Measurements from ENCODE around the gene IPO7. TPM values are rescaled to one million over a fixed set of nuclear protein-coding genes. Genes with fewer than 3 reads are reported as not detected.
A peak's percentile ranks its signal among the peaks of the same experiment; 100 is the strongest.

The IPO7 gene
- total RNA-seq, 4 donors from 2014 or later = 32.4 to 79.9 (median 54.3) TPM

- Histone ChIP-seq H3K27me3 (no peaks in the 10 kb centered on the region), H3K27ac (no peak overlapping the region), H3K4me3 (no peak overlapping the region), H3K36me3 (no peaks in the 10 kb centered on the region), H3K4me1 (no peaks in the 10 kb centered on the region), H3K9me3 (no peaks in the 10 kb centered on the region)
- no peak for DNase-seq
- TF ChIP-seq CTCF (IDR thresholded peaks at IDR 0.05) = no peak
These were observed 7.4 kb upstream of the IPO7 start for GRCh38 chr11:9377036-9377435.

- Histone ChIP-seq H3K36me3 (no peaks in the 10 kb centered on the region), H3K27me3 (no peaks in the 10 kb centered on the region), H3K4me3 (no peak overlapping the region), H3K27ac (no peak overlapping the region), H3K4me1 (peaks cover 0 to 2% (median 0%) of the 10 kb centered on the region in 4 donors), H3K9me3 (no peaks in the 10 kb centered on the region)
- DNase-seq = no peak
- TF ChIP-seq POLR2A (IDR thresholded peaks at IDR 0.05) = no peak
- TF ChIP-seq CTCF (IDR thresholded peaks at IDR 0.05) = no peak
These were observed 5.4 kb upstream of the IPO7 start for GRCh38 chr11:9379041-9379440.

- Histone ChIP-seq H3K27ac (peak overlapping the region in 1 of 4 donors; percentile 40), H3K4me3 (no peak overlapping the region), H3K36me3 (no peaks in the 10 kb centered on the region), H3K9me3 (no peaks in the 10 kb centered on the region), H3K27me3 (no peaks in the 10 kb centered on the region), H3K4me1 (peaks cover 0 to 9% (median under 1%) of the 10 kb centered on the region in 4 donors)
- TF ChIP-seq POLR2A (IDR thresholded peaks at IDR 0.05) (no peak), CTCF (IDR thresholded peaks at IDR 0.05) (no peak)
- DNase-seq = no peak
These were observed 3.7 kb upstream of the IPO7 start for GRCh38 chr11:9380773-9381172.

- Histone ChIP-seq H3K27ac (peak overlapping the region; percentile 87 to 95 (median 92)), H3K9me3 (no peaks in the 10 kb centered on the region), H3K4me1 (peaks cover 0 to 26% (median 3%) of the 10 kb centered on the region in 4 donors), H3K4me3 (peak overlapping the region; percentile 76 to 93 (median 82)), H3K36me3 (no peaks in the 10 kb centered on the region), H3K27me3 (no peaks in the 10 kb centered on the region)
- peak in 2 of 3 donors; percentile 22 to 71 for DNase-seq
- no peak for TF ChIP-seq POLR2A (IDR thresholded peaks at IDR 0.05)
- no peak for TF ChIP-seq CTCF (IDR thresholded peaks at IDR 0.05)
These were observed 961 bp downstream of the IPO7 start for GRCh38 chr11:9385327-9385899.

GRCh38 chr11:9386086-9386485 is 1.6 kb downstream of the IPO7 start:
- no peak for TF ChIP-seq CTCF (IDR thresholded peaks at IDR 0.05)
- no peak for TF ChIP-seq POLR2A (IDR thresholded peaks at IDR 0.05)
- Histone ChIP-seq H3K36me3 (no peaks in the 10 kb centered on the region), H3K9me3 (no peaks in the 10 kb centered on the region), H3K27ac (peak overlapping the region in 2 of 4 donors; percentile 87 to 93), H3K4me3 (peak overlapping the region in 1 of 4 donors; percentile 77), H3K4me1 (peaks cover 0 to 26% (median 3%) of the 10 kb centered on the region in 4 donors), H3K27me3 (no peaks in the 10 kb centered on the region)
- no peak for DNase-seq
